GM12878 (cell line): ENCODE data around the gene PCCA. TPM values are rescaled to one million over a fixed set of nuclear protein-coding genes. Genes with fewer than 3 reads are reported as not detected.

Experiments used
- ATAC-seq: fragments of 200-7000 bp; cut with Tn5 transposase; 3 replicates; pipeline ENCODE4 v1.9.1; 2020; ENCODE audit warnings: mild to moderate bottlenecking, moderate library complexity
- BruUV-seq: library from RNA; stranded (reverse); fragments of 400-500 nt; replicated peaks from 2 replicates; lab custom pipeline; 2021; lab: Mats Ljungman, UMichigan
- CTCF ChIA-PET: fragments of 300-600 bp; sonication (Branson Sonifier 250); formaldehyde crosslinking; extraction: SDS; loops from one replicate; lab custom pipeline; 2021; ENCODE audit warnings: inconsistent platforms; lab: Yijun Ruan, JAX
- POLR2A ChIA-PET: fragments of 350-600 bp; formaldehyde crosslinking; extraction: SDS; loops from one replicate; lab custom pipeline; 2021; ENCODE audit warnings: inconsistent platforms; lab: Charles Lee
- RAD21 ChIA-PET: fragments of 300-600 bp; sonication (Branson Sonifier 250); formaldehyde crosslinking; loops from one replicate; lab custom pipeline; 2023; ENCODE audit warnings: antibody characterized with exemption; ENCODE audit not compliant: unreplicated experiment; lab: Charles Lee
- SMC1A ChIA-PET: fragments of 300-600 bp; sonication (Branson Sonifier 250); formaldehyde crosslinking; loops from one replicate; lab custom pipeline; 2023; ENCODE audit not compliant: unreplicated experiment, uncharacterized antibody; lab: Charles Lee
- DNase-seq: peaks from one replicate; pipeline ENCODE4 v3.0.0-alpha.2; 2011; ENCODE audit warnings: low read depth, low spot score
- FAIRE-seq: peaks from 3 replicates; lab custom pipeline; 2011; peaks lifted over from hg19 to GRCh38; lab: Jason Lieb, UNC
- H2AFZ ChIP-seq: 2 replicates; pipeline ENCODE4 v1.6.0; 2011; ENCODE audit warnings: low read depth, low read length, control low read depth; ENCODE audit not compliant: control insufficient read depth
- H3K27ac ChIP-seq: 2 replicates; pipeline ENCODE4 v1.5.1; 2011; ENCODE audit warnings: control low read depth; ENCODE audit not compliant: control insufficient read depth, insufficient read depth
- H3K27me3 ChIP-seq, 2 experiments: replicated peaks in 1 of 2; 2 replicates each; pipeline versions ENCODE4 v1.6.0 to v1.6.1; 2011; ENCODE audit warnings: low read length in 1 of 2; ENCODE audit not compliant: control insufficient read depth in 2 of 2, insufficient read depth in 2 of 2
- H3K36me3 ChIP-seq, 2 experiments: 2 replicates each; pipeline ENCODE4 v1.5.1; 2011; ENCODE audit warnings: low read length in 1 of 2; ENCODE audit not compliant: control insufficient read depth in 2 of 2, insufficient read depth in 2 of 2
- H3K4me1 ChIP-seq: 2 replicates; pipeline ENCODE4 v1.6.1; 2011; ENCODE audit warnings: mild to moderate bottlenecking, low read length, moderate library complexity, mixed read lengths; ENCODE audit not compliant: control insufficient read depth, insufficient read depth
- H3K4me2 ChIP-seq: 2 replicates; pipeline ENCODE4 v1.6.0; 2011; ENCODE audit warnings: control low read depth; ENCODE audit not compliant: control insufficient read depth, insufficient read depth
- H3K4me3 ChIP-seq: fragments of 200-600 bp; sonication (generic); 2 replicates; pipeline ENCODE4 v1.5.1; 2016
- H3K79me2 ChIP-seq: 2 replicates; pipeline ENCODE4 v1.6.0; 2011; ENCODE audit warnings: low read length; ENCODE audit not compliant: control insufficient read depth, insufficient read depth
- H3K9ac ChIP-seq: 2 replicates; pipeline ENCODE4 v1.8.0; 2011; ENCODE audit warnings: low read length, control low read depth, mixed read lengths; ENCODE audit not compliant: control insufficient read depth, insufficient read depth
- H3K9me3 ChIP-seq: replicated peaks from 3 replicates; pipeline ENCODE4 v1.5.1; 2011; ENCODE audit warnings: mild to moderate bottlenecking, low read length; ENCODE audit not compliant: control insufficient read depth, insufficient read depth
- H4K20me1 ChIP-seq: 2 replicates; pipeline ENCODE4 v1.6.0; 2011; ENCODE audit not compliant: control insufficient read depth, insufficient read depth
- ATF2 ChIP-seq: IDR thresholded peaks from 2 replicates; pipeline ENCODE4 v1.6.1; 2012; ENCODE audit warnings: low read length, inconsistent platforms
- CBX3 ChIP-seq: fragments of 200-600 bp; sonication (generic); IDR thresholded peaks from 2 replicates; pipeline ENCODE4 v1.6.1; 2016; ENCODE audit warnings: low read depth, borderline replicate concordance
- CBX5 ChIP-seq: sonication (generic); IDR thresholded peaks from 2 replicates; pipeline ENCODE4 v1.6.1; 2016; ENCODE audit warnings: low read depth, moderate library complexity, mild to moderate bottlenecking, inconsistent platforms
- CEBPB ChIP-seq, 2 experiments: fragments of 150-350 bp in 1 of 2; IDR thresholded peaks; 2 replicates each; pipeline ENCODE4 v1.6.1; 2012 to 2014; ENCODE audit warnings: low read depth in 2 of 2, low read length in 2 of 2, borderline replicate concordance in 1 of 2, inconsistent platforms in 1 of 2
- CEBPZ ChIP-seq: fragments of 150-350 bp; IDR thresholded peaks from 2 replicates; pipeline ENCODE4 v1.6.1; 2016; ENCODE audit warnings: low read depth, low read length
- EED ChIP-seq: sonication (generic); IDR thresholded peaks from 2 replicates; pipeline ENCODE4 v1.6.1; 2016; ENCODE audit warnings: antibody characterized with exemption, low read depth
- IRF4 ChIP-seq: IDR thresholded peaks from 2 replicates; pipeline ENCODE4 v1.6.1; 2011; ENCODE audit warnings: low read depth, low read length
- NFXL1 ChIP-seq: fragments of 450-650 bp; IDR thresholded peaks from 2 replicates; pipeline ENCODE4 v1.6.1; 2017; ENCODE audit warnings: antibody characterized with exemption, mild to moderate bottlenecking, borderline replicate concordance
- NKRF ChIP-seq: fragments of 450-650 bp; conservative IDR thresholded peaks from 2 replicates; pipeline ENCODE4 v1.6.1; 2017; ENCODE audit warnings: mild to moderate bottlenecking, moderate library complexity
- RAD21 ChIP-seq: IDR thresholded peaks from 2 replicates; pipeline ENCODE4 v1.6.1; 2011; ENCODE audit warnings: mild to moderate bottlenecking, low read depth, low read length, moderate library complexity; ENCODE audit not compliant: insufficient read depth
- SIX5 ChIP-seq: IDR thresholded peaks from 2 replicates; pipeline ENCODE4 v1.6.1; 2011; ENCODE audit warnings: mild to moderate bottlenecking, low read depth, low read length, moderate library complexity; ENCODE audit not compliant: severe bottlenecking
- TARDBP ChIP-seq: IDR thresholded peaks from 2 replicates; pipeline ENCODE4 v1.6.1; 2016; ENCODE audit warnings: borderline replicate concordance
- ZNF207 ChIP-seq: fragments of 450-650 bp; IDR thresholded peaks from 2 replicates; pipeline ENCODE4 v1.6.1; 2014; ENCODE audit warnings: antibody characterized with exemption, mild to moderate bottlenecking, borderline replicate concordance
- WGBS: methylation state at CpG from one replicate; pipeline ENCODE4 v1.1.6; 2016; ENCODE audit warnings: low lambda C conversion rate; ENCODE audit not compliant: insufficient replicate concordance, insufficient coverage; ENCODE audit errors: missing lambda C conversion rate; 5-methylcytosine and 5-hydroxymethylcytosine counted together
- in situ Hi-C: fragments of 300-500 bp; cut with MboI; formaldehyde crosslinking; loops from 9 replicates; pipeline ENCODE4 v1.14.3; 2018; ENCODE audit warnings: mixed read lengths
- intact Hi-C: fragments of 100-400 bp; cut with micrococcal nuclease; formaldehyde crosslinking; loops from one replicate; pipeline ENCODE4 v1.14.2; 2022; ENCODE audit not compliant: unreplicated experiment
- polyA plus RNA-seq, 11 experiments: library from polyadenylated mRNA; depleted of rRNA in 4 of 11; unstranded in 6 of 11; stranded (reverse) in 5 of 11; fragments of >200 nt; fragmentation: Nextera tagmentation in 4 of 11; fragmentation: Illumina TruSeq in 1 of 11; extraction: Ambion mirVana in 4 of 11; extraction: Trizol in 1 of 11; gene quantifications; 1 replicate in 1 of 11; 2 replicates in 10 of 11; pipeline versions ENCODE4 v1.2.1 to v1.2.3, GENCODE V29; 2011 to 2016; ENCODE audit warnings: inconsistent platforms in 2 of 11, missing spikeins in 2 of 11, low read depth in 1 of 11
- total RNA-seq, 4 experiments: library from RNA; depleted of rRNA in 3 of 4; stranded (reverse); fragments of >200 nt in 3 of 4; fragmentation: Illumina TruSeq in 1 of 4; extraction: Trizol in 1 of 4; gene quantifications; 2 replicates each; pipeline versions ENCODE4 v1.2.1 to v1.2.3, GENCODE V29; 2013 to 2021
- TF ChIP-seq, protein P1 (sequence below): IDR thresholded peaks from 2 replicates; pipeline ENCODE4 v1.6.1; 2012; ENCODE audit warnings: low read depth, low read length, improper control_type of control experiment
- TF ChIP-seq, protein P2 (sequence below): IDR thresholded peaks from 2 replicates; pipeline ENCODE4 v1.6.1; 2011; ENCODE audit warnings: low read depth, mild to moderate bottlenecking, low read length, moderate library complexity, borderline replicate concordance; ENCODE audit errors: extremely low read depth
- TF ChIP-seq, protein P3 (sequence below): IDR thresholded peaks from 2 replicates; pipeline ENCODE4 v1.6.1; 2012; ENCODE audit warnings: low read depth, low read length, improper control_type of control experiment

PCCA gene
- total and polyA plus RNA-seq, 10 of the 15 experiments (the other 5 are each of a cell fraction or from before 2014, with no cell fraction given), result 5.9 to 18.2 (median 12.4) TPM

- in situ Hi-C loops, result no loop called here
- no peak for TF ChIP-seq ATF2
- no peak for TF ChIP-seq CBX5
- TF ChIP-seq NFXL1, result no peak
- no peak for TF ChIP-seq CBX3
- TF ChIP-seq, protein P1, sequence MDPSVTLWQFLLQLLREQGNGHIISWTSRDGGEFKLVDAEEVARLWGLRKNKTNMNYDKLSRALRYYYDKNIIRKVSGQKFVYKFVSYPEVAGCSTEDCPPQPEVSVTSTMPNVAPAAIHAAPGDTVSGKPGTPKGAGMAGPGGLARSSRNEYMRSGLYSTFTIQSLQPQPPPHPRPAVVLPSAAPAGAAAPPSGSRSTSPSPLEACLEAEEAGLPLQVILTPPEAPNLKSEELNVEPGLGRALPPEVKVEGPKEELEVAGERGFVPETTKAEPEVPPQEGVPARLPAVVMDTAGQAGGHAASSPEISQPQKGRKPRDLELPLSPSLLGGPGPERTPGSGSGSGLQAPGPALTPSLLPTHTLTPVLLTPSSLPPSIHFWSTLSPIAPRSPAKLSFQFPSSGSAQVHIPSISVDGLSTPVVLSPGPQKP, result no peak
- no peak for TF ChIP-seq NKRF
- TF ChIP-seq TARDBP, result no peak
- TF ChIP-seq, protein P2, sequence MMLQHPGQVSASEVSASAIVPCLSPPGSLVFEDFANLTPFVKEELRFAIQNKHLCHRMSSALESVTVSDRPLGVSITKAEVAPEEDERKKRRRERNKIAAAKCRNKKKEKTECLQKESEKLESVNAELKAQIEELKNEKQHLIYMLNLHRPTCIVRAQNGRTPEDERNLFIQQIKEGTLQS, result no peak
- TF ChIP-seq, protein P3, sequence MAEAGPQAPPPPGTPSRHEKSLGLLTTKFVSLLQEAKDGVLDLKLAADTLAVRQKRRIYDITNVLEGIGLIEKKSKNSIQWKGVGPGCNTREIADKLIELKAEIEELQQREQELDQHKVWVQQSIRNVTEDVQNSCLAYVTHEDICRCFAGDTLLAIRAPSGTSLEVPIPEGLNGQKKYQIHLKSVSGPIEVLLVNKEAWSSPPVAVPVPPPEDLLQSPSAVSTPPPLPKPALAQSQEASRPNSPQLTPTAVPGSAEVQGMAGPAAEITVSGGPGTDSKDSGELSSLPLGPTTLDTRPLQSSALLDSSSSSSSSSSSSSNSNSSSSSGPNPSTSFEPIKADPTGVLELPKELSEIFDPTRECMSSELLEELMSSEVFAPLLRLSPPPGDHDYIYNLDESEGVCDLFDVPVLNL, result no peak
- no peak for TF ChIP-seq IRF4
- TF ChIP-seq EED, result no peak
- no peak for TF ChIP-seq RAD21
- TF ChIP-seq ZNF207, result no peak
- TF ChIP-seq SIX5, result no peak
- TF ChIP-seq CEBPB (IDR thresholded peaks at IDR 0.05; ENCODE audit: borderline replicate concordance in 1 of 2, low read depth in 2 of 2, low read length in 2 of 2), result no peak
- TF ChIP-seq CEBPZ, result no peak
Measured at GRCh38 chr13:100396776-100397175, 307.9 kb downstream of the PCCA start.

More at GRCh38 chr13:100396776-100397175, 307.9 kb downstream of the PCCA start:
- H3K4me2 ChIP-seq, result no peak overlapping the region
- intact Hi-C loops, result no loop called here
- FAIRE-seq (no peak), DNase-seq (no peak), ATAC-seq (no peak)
- ChIA-PET SMC1A (no interaction called here), CTCF (no interaction called here), RAD21 (no interaction called here), POLR2A (no interaction called here)
- no peak overlapping the region for H2AFZ ChIP-seq
- no TSS peak for BruUV-seq
- no peak overlapping the region for H3K4me3 ChIP-seq
- no peaks in the 10 kb centered on the region for H4K20me1 ChIP-seq
- no peaks in the 10 kb centered on the region for H3K79me2 ChIP-seq
- H3K36me3 ChIP-seq, result no peaks in the 10 kb centered on the region
- no peak overlapping the region for H3K27ac ChIP-seq
- no peak overlapping the region for H3K9ac ChIP-seq
- 88% methylated on average over 6 of the region's 6 CpGs for WGBS
- H3K27me3 ChIP-seq, result no peaks in the 10 kb centered on the region
- no peaks in the 10 kb centered on the region for H3K9me3 ChIP-seq
- H3K4me1 ChIP-seq, result peaks cover 23% of the 10 kb centered on the region
